ENCODE data around the gene VSIR. TPM values are rescaled to one million over a fixed set of nuclear protein-coding genes. Genes with fewer than 3 reads are reported as not detected.

Gene VSIR
- total and polyA plus RNA-seq, 10 of the 15 experiments (the other 5 are each of a cell fraction or from before 2014, with no cell fraction given) = 0.19 to 12.5 (median 6.7) TPM

DNA sequence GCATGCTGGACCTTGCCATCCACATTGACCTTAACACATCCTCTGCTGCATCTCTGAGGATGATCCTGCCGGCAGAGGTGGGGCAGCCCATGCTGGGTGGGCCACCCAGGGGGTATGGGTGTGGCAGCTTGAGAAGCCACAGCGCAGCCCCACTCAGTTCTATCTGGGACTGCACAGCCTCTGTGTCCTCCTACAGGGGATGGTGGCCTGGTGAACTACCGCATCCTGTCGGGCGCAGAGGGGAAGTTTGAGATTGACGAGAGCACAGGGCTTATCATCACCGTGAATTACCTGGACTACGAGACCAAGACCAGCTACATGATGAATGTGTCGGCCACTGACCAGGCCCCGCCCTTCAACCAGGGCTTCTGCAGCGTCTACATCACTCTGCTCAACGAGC, 41.5 kb downstream of the VSIR start:
- ChIA-PET RAD21 (ENCODE audit: unreplicated experiment) (no interaction called here), SMC1A (ENCODE audit: uncharacterized antibody, unreplicated experiment) (interaction anchor here (1.6 to 2.3 kb wide), 3 partner anchors 10 to 41 kb away, joined by 3 to 6 read pairs (median 5); partner anchors contain the start of gene VSIR), POLR2A (interaction anchor here (0.7 kb wide), 1 partner anchor 37 kb away, joined by 3 read pairs; no protein-coding TSS in a partner anchor), CTCF (interaction anchor here (1.4 to 2.1 kb wide), 3 partner anchors 11 to 24 kb away, joined by 4 to 6 read pairs (median 6); no protein-coding TSS in a partner anchor)
- intact Hi-C loops (cut with micrococcal nuclease; ENCODE audit: unreplicated experiment) (no loop called here), in situ Hi-C loops (cut with MboI) (no loop called here)
- no peak overlapping the region for H2AFZ ChIP-seq (ENCODE audit: control insufficient read depth, low read depth, low read length)
- no peaks in the 10 kb centered on the region for H3K27me3 ChIP-seq (replicated peaks in 1 of 2; ENCODE audit: control insufficient read depth in 2 of 2, insufficient read depth in 2 of 2, low read length in 1 of 2)
- no peak overlapping the region for H3K4me3 ChIP-seq
- H3K79me2 ChIP-seq (ENCODE audit: control insufficient read depth, insufficient read depth, low read length) = no peaks in the 10 kb centered on the region
- DNase-seq (ENCODE audit: low read depth, low spot score) (no peak), FAIRE-seq (no peak), ATAC-seq (no peak)
- WGBS (ENCODE audit: insufficient coverage, insufficient replicate concordance, low lambda C conversion rate, missing lambda C conversion rate) = 71% methylated on average over 12 of the region's 12 CpGs
- H3K27ac ChIP-seq (ENCODE audit: control insufficient read depth, insufficient read depth) = no peak overlapping the region
- H3K4me1 ChIP-seq (ENCODE audit: control insufficient read depth, insufficient read depth, low read length) = peaks cover 50% of the 10 kb centered on the region
- TF ChIP-seq TCF3 (IDR thresholded peaks at IDR 0.05; ENCODE audit: borderline replicate concordance, insufficient read depth, low read depth, low read length) = no peak
- TF ChIP-seq, protein P1, sequence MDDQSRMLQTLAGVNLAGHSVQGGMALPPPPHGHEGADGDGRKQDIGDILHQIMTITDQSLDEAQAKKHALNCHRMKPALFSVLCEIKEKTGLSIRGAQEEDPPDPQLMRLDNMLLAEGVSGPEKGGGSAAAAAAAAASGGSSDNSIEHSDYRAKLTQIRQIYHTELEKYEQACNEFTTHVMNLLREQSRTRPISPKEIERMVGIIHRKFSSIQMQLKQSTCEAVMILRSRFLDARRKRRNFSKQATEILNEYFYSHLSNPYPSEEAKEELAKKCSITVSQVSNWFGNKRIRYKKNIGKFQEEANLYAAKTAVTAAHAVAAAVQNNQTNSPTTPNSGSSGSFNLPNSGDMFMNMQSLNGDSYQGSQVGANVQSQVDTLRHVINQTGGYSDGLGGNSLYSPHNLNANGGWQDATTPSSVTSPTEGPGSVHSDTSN (IDR thresholded peaks at IDR 0.05; ENCODE audit: insufficient replicate concordance, low read depth, low read length) = no peak
- TF ChIP-seq STAT1 (conservative IDR thresholded peaks at IDR 0.05) = no peak
- TF ChIP-seq MTA2 (IDR thresholded peaks at IDR 0.05; ENCODE audit: low read depth) = no peak
- TF ChIP-seq, protein P2, sequence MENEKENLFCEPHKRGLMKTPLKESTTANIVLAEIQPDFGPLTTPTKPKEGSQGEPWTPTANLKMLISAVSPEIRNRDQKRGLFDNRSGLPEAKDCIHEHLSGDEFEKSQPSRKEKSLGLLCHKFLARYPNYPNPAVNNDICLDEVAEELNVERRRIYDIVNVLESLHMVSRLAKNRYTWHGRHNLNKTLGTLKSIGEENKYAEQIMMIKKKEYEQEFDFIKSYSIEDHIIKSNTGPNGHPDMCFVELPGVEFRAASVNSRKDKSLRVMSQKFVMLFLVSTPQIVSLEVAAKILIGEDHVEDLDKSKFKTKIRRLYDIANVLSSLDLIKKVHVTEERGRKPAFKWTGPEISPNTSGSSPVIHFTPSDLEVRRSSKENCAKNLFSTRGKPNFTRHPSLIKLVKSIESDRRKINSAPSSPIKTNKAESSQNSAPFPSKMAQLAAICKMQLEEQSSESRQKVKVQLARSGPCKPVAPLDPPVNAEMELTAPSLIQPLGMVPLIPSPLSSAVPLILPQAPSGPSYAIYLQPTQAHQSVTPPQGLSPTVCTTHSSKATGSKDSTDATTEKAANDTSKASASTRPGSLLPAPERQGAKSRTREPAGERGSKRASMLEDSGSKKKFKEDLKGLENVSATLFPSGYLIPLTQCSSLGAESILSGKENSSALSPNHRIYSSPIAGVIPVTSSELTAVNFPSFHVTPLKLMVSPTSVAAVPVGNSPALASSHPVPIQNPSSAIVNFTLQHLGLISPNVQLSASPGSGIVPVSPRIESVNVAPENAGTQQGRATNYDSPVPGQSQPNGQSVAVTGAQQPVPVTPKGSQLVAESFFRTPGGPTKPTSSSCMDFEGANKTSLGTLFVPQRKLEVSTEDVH (IDR thresholded peaks at IDR 0.05; ENCODE audit: low read depth, partially characterized antibody) = no peak
- TF ChIP-seq CEBPZ (IDR thresholded peaks at IDR 0.05; ENCODE audit: low read depth, low read length) = no peak
- TF ChIP-seq MXI1 (IDR thresholded peaks at IDR 0.05; ENCODE audit: low read depth, low read length) = no peak
- no peaks in the 10 kb centered on the region for H3K36me3 ChIP-seq (ENCODE audit: control insufficient read depth in 2 of 2, insufficient read depth in 2 of 2, low read length in 1 of 2)
- no TSS peak for BruUV-seq (replicated peaks)
- no peaks in the 10 kb centered on the region for H4K20me1 ChIP-seq (ENCODE audit: control insufficient read depth, insufficient read depth)
- H3K9ac ChIP-seq (ENCODE audit: control insufficient read depth, insufficient read depth, low read length) = no peak overlapping the region
- H3K9me3 ChIP-seq (replicated peaks; ENCODE audit: control insufficient read depth, insufficient read depth, low read length) = no peaks in the 10 kb centered on the region
- no peak overlapping the region for H3K4me2 ChIP-seq (ENCODE audit: control insufficient read depth, insufficient read depth)
